Activated CD8-positive, alpha-beta memory T cell treated with anti-CD3 and anti-CD28 coated beads, Interleukin-2, amount 10 ng/mL, durations not matched to agents 7 days and 5 days (primary cell): ENCODE results near the gene KRTAP9-1. TPM values are rescaled to one million over a fixed set of nuclear protein-coding genes. Genes with fewer than 3 reads are reported as not detected.

Experiments used
- ATAC-seq: fragments of 150-1000 bp; cut with Tn5 transposase; one replicate; pipeline ENCODE4 v1.10.0; 2021; ENCODE audit warnings: moderate library complexity
- CTCF ChIA-PET: fragments of 350-600 bp; sonication (Branson Sonifier 250); formaldehyde crosslinking; loops from one replicate; lab custom pipeline; 2021; ENCODE audit warnings: antibody characterized with exemption; lab: Charles Lee
- DNase-seq: peaks from one replicate; pipeline ENCODE4 v3.0.0-alpha.2; 2020
- H3K27ac Mint-ChIP-seq: one replicate; pipeline ENCODE4 v1.8.0; 2021; ENCODE audit warnings: mild to moderate bottlenecking, mixed read lengths
- H3K27me3 Mint-ChIP-seq: one replicate; pipeline ENCODE4 v1.8.0; 2021; ENCODE audit warnings: mixed read lengths
- H3K36me3 Mint-ChIP-seq: one replicate; pipeline ENCODE4 v1.8.0; 2021; ENCODE audit warnings: mild to moderate bottlenecking, mixed read lengths
- H3K4me1 Mint-ChIP-seq: one replicate; pipeline ENCODE4 v1.8.0; 2021; ENCODE audit warnings: mixed read lengths
- H3K4me3 Mint-ChIP-seq: one replicate; pipeline ENCODE4 v1.8.0; 2021; ENCODE audit warnings: mild to moderate bottlenecking, moderate library complexity, mixed read lengths
- H3K9me3 Mint-ChIP-seq: one replicate; pipeline ENCODE4 v1.8.0; 2022; ENCODE audit warnings: low read depth, mixed read lengths
- total RNA-seq, 2 experiments: library from RNA; stranded (reverse); gene quantifications; one replicate each; pipeline ENCODE4 v1.2.3, GENCODE V29; 2021

KRTAP9-1 gene
- total RNA-seq, 2 experiments from 2014 or later, result not detected

GRCh38 chr17:41163828-41164227 is 25.9 kb upstream of the KRTAP9-1 start:
- no peaks in the 10 kb centered on the region for H3K36me3 Mint-ChIP-seq
- H3K27ac Mint-ChIP-seq, result no peak overlapping the region
- no peak for ATAC-seq

GRCh38 chr17:41167561-41167960 is 22.1 kb upstream of the KRTAP9-1 start:
- DNase-seq (no peak), ATAC-seq (no peak)
- Mint-ChIP-seq H3K4me3 (no peak overlapping the region), H3K4me1 (no peaks in the 10 kb centered on the region), H3K9me3 (no peaks in the 10 kb centered on the region), H3K27ac (no peak overlapping the region), H3K36me3 (no peaks in the 10 kb centered on the region), H3K27me3 (peaks cover 4% of the 10 kb centered on the region)
- CTCF ChIA-PET, result no interaction called here

More at GRCh38 chr17:41163828-41164227, 25.9 kb upstream of the KRTAP9-1 start:
- no peak for DNase-seq
- Mint-ChIP-seq H3K9me3 (no peaks in the 10 kb centered on the region), H3K4me1 (no peaks in the 10 kb centered on the region), H3K27me3 (peaks cover 6% of the 10 kb centered on the region), H3K4me3 (no peak overlapping the region)
- CTCF ChIA-PET, result no interaction called here

GRCh38 chr17:41168121-41168520 is 21.6 kb upstream of the KRTAP9-1 start, which contains the start of gene KRTAP4-3:
KRTAP4-3 (minus strand) TSS chr17:41168221; CDS start chr17:41168172, 49 bp downstream.
- Mint-ChIP-seq H3K27ac (no peak within 1 kb of the TSS), H3K9me3 (no peaks in the 10 kb centered on the region), H3K4me1 (no peaks in the 10 kb centered on the region), H3K36me3 (no peaks in the 10 kb centered on the region), H3K4me3 (no peak within 1 kb of the TSS), H3K27me3 (peaks cover 7% of the 10 kb centered on the region)
- DNase-seq, result no peak
- no peak for ATAC-seq
- CTCF ChIA-PET, result no interaction called here

GRCh38 chr17:41171886-41172285 is 17.8 kb upstream of the KRTAP9-1 start:
- Mint-ChIP-seq H3K27me3 (peaks cover 10% of the 10 kb centered on the region), H3K9me3 (no peaks in the 10 kb centered on the region), H3K36me3 (no peaks in the 10 kb centered on the region), H3K27ac (no peak overlapping the region), H3K4me3 (no peak overlapping the region), H3K4me1 (no peaks in the 10 kb centered on the region)
- CTCF ChIA-PET, result no interaction called here
- DNase-seq, result no peak
- ATAC-seq, result no peak

GRCh38 chr17:41176744-41177387 is 12.8 kb upstream of the KRTAP9-1 start:
- no peak overlapping the region for H3K27ac Mint-ChIP-seq
- no peak overlapping the region for H3K4me3 Mint-ChIP-seq
- H3K27me3 Mint-ChIP-seq, result peaks cover 10% of the 10 kb centered on the region
- H3K9me3 Mint-ChIP-seq, result no peaks in the 10 kb centered on the region
- CTCF ChIA-PET, result no interaction called here
- DNase-seq (no peak), ATAC-seq (no peak)
- no peaks in the 10 kb centered on the region for H3K4me1 Mint-ChIP-seq
- no peaks in the 10 kb centered on the region for H3K36me3 Mint-ChIP-seq

GRCh38 chr17:41177727-41178271 is 11.9 kb upstream of the KRTAP9-1 start, which contains the start of gene KRTAP4-2:
KRTAP4-2 (minus strand) TSS chr17:41178221; CDS start chr17:41178164, 57 bp downstream.
- ATAC-seq, result no peak
- H3K27ac Mint-ChIP-seq, result no peak within 1 kb of the TSS
- no peak within 1 kb of the TSS for H3K4me3 Mint-ChIP-seq
- peaks cover 7% of the 10 kb centered on the region for H3K27me3 Mint-ChIP-seq
- H3K9me3 Mint-ChIP-seq, result no peaks in the 10 kb centered on the region
- DNase-seq, result no peak
- CTCF ChIA-PET, result no interaction called here
- H3K4me1 Mint-ChIP-seq, result no peaks in the 10 kb centered on the region
- H3K36me3 Mint-ChIP-seq, result no peaks in the 10 kb centered on the region

GRCh38 chr17:41178341-41178740 is 11.3 kb upstream of the KRTAP9-1 start:
- ATAC-seq (no peak), DNase-seq (no peak)
- Mint-ChIP-seq H3K27ac (no peak overlapping the region), H3K4me3 (no peak overlapping the region), H3K36me3 (no peaks in the 10 kb centered on the region), H3K27me3 (peaks cover 5% of the 10 kb centered on the region), H3K9me3 (no peaks in the 10 kb centered on the region), H3K4me1 (no peaks in the 10 kb centered on the region)
- CTCF ChIA-PET, result no interaction called here

- no peak overlapping the region for H3K27ac Mint-ChIP-seq
- H3K27me3 Mint-ChIP-seq, result peaks cover 2% of the 10 kb centered on the region
- no peaks in the 10 kb centered on the region for H3K4me1 Mint-ChIP-seq
These were observed 10.7 kb upstream of the KRTAP9-1 start for GRCh38 chr17:41178843-41179616.

GRCh38 chr17:41184480-41184961 is 5.2 kb upstream of the KRTAP9-1 start, which contains the start of gene KRTAP4-1:
KRTAP4-1 (minus strand) TSS chr17:41184911; CDS start chr17:41184854, 57 bp downstream.
- peaks cover 7% of the 10 kb centered on the region for H3K27me3 Mint-ChIP-seq
- CTCF ChIA-PET, result no interaction called here

More at GRCh38 chr17:41178843-41179616, 10.7 kb upstream of the KRTAP9-1 start:
- CTCF ChIA-PET, result no interaction called here
- Mint-ChIP-seq H3K36me3 (no peaks in the 10 kb centered on the region), H3K9me3 (no peaks in the 10 kb centered on the region), H3K4me3 (no peak overlapping the region)
- DNase-seq, result no peak
- ATAC-seq, result no peak

GRCh38 chr17:41185001-41185400 is 4.7 kb upstream of the KRTAP9-1 start:
- CTCF ChIA-PET, result no interaction called here
- Mint-ChIP-seq H3K27me3 (peaks cover 8% of the 10 kb centered on the region), H3K4me1 (no peaks in the 10 kb centered on the region), H3K36me3 (no peaks in the 10 kb centered on the region), H3K9me3 (no peaks in the 10 kb centered on the region), H3K27ac (no peak overlapping the region), H3K4me3 (no peak overlapping the region)
- ATAC-seq (no peak), DNase-seq (no peak)

More at GRCh38 chr17:41184480-41184961, 5.2 kb upstream of the KRTAP9-1 start, which contains the start of gene KRTAP4-1:
- no peaks in the 10 kb centered on the region for H3K4me1 Mint-ChIP-seq
- no peak for ATAC-seq
- no peak within 1 kb of the TSS for H3K4me3 Mint-ChIP-seq
- H3K27ac Mint-ChIP-seq, result no peak within 1 kb of the TSS
- H3K36me3 Mint-ChIP-seq, result no peaks in the 10 kb centered on the region
- H3K9me3 Mint-ChIP-seq, result no peaks in the 10 kb centered on the region
- DNase-seq, result no peak

- Mint-ChIP-seq H3K27me3 (peaks cover 15% of the 10 kb centered on the region), H3K4me1 (no peaks in the 10 kb centered on the region), H3K4me3 (no peak overlapping the region), H3K36me3 (no peaks in the 10 kb centered on the region), H3K27ac (no peak overlapping the region), H3K9me3 (no peaks in the 10 kb centered on the region)
- CTCF ChIA-PET, result no interaction called here
- no peak for ATAC-seq
- DNase-seq, result no peak
These were observed 2.8 kb upstream of the KRTAP9-1 start for GRCh38 chr17:41186872-41187271.

GRCh38 chr17:41190328-41190727 is 641 bp downstream of the KRTAP9-1 start:
- no peaks in the 10 kb centered on the region for H3K4me1 Mint-ChIP-seq
- H3K27me3 Mint-ChIP-seq, result peaks cover 20% of the 10 kb centered on the region
- ATAC-seq (no peak), DNase-seq (no peak)
- CTCF ChIA-PET, result no interaction called here
- H3K4me3 Mint-ChIP-seq, result no peak overlapping the region
- H3K36me3 Mint-ChIP-seq, result no peaks in the 10 kb centered on the region
- no peaks in the 10 kb centered on the region for H3K9me3 Mint-ChIP-seq
- H3K27ac Mint-ChIP-seq, result no peak overlapping the region

GRCh38 chr17:41196068-41196467 is 6.4 kb downstream of the KRTAP9-1 start:
- H3K4me3 Mint-ChIP-seq, result no peak overlapping the region
- no peaks in the 10 kb centered on the region for H3K36me3 Mint-ChIP-seq
- H3K27ac Mint-ChIP-seq, result no peak overlapping the region
- no peaks in the 10 kb centered on the region for H3K9me3 Mint-ChIP-seq
- no peaks in the 10 kb centered on the region for H3K4me1 Mint-ChIP-seq
- CTCF ChIA-PET, result no interaction called here
- ATAC-seq (no peak), DNase-seq (no peak)
- peaks cover 13% of the 10 kb centered on the region for H3K27me3 Mint-ChIP-seq
